Stimulated activated naive CD8-positive, alpha-beta T cell treated with anti-CD3 and anti-CD28 coated beads, Interleukin-15, amount 100 ng/mL, for 72 hours (primary cell): ENCODE measurements around the gene TH.
A peak's percentile ranks its signal among the peaks of the same experiment; 100 is the strongest.
"Not testable (repeated sequence)": the region's sequence is repeated elsewhere in the genome, so short reads cannot be mapped to it uniquely, and the experiment has no call there.

Experiments
- ATAC-seq: fragments of 150-1000 bp; cut with Tn5 transposase; 2 replicates; pipeline ENCODE4 v1.10.0; 2021; ENCODE audit warnings: mild to moderate bottlenecking, moderate library complexity
- DNase-seq, 2 donors: peaks; one replicate each; pipeline ENCODE4 v3.0.0; 2021 to 2022
- H3K27ac Mint-ChIP-seq, 2 donors: one replicate each; pipeline ENCODE4 v1.8.0; 2022; ENCODE audit warnings: mild to moderate bottlenecking in 2 of 2, mixed read lengths in 2 of 2, moderate library complexity in 2 of 2
- H3K27me3 Mint-ChIP-seq: one replicate; pipeline ENCODE4 v1.8.0; 2022; ENCODE audit warnings: mixed read lengths
- H3K4me1 Mint-ChIP-seq: one replicate; pipeline ENCODE4 v1.8.0; 2022; ENCODE audit warnings: mild to moderate bottlenecking, mixed read lengths
- H3K4me3 Mint-ChIP-seq, 2 donors: one replicate each; pipeline ENCODE4 v1.8.0; 2022; ENCODE audit warnings: mild to moderate bottlenecking in 2 of 2, mixed read lengths in 2 of 2, moderate library complexity in 1 of 2
- H3K9me3 Mint-ChIP-seq, 2 donors: one replicate each; pipeline ENCODE4 v1.8.0; 2022; ENCODE audit warnings: mixed read lengths in 2 of 2

Gene TH

DNA sequence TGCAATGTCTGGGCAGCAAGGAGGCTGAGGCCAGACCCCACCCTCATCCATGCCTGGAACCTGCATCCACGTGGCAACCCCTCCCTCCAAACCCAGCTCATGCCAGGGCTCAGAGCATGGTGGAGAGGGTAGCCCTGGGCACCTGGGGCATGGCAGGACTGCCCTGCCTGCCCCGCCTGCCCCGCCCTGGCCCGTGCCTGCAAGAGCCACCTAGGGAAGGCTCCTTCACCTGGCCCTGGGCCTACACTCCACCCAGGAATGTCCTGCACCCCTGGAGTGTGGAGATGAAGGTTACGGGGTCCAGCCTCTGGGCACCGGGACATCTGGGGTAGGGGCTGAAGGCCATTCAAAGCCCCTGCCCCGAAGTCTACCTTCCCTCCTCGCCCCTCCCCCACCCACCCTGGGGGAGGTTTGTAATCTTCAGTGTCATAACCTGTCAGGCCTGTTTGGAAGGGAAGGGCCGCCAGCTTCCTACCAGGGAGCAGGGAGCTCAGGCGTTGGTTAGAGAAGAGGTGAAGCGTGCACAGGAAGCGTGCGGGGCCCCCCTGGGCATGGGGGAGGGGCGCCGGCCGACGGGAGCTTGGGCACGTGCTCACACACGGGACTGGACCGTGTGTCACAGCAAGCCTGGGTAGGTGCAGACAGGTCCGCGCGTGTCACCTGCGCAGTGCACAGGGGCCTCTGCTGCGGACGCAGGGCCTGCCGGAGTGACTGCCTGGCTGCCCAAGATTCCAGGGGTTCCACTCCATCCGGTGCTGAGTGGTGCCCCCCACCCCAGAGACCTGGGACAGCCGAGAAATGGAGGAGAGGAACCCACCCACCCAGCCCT is 30.7 kb upstream of the TH start:
- no peak for DNase-seq
- Mint-ChIP-seq H3K4me3 (no peak overlapping the region), H3K27ac (peak overlapping the region in 1 of 2 donors; percentile 55), H3K27me3 (peaks cover 2% of the 10 kb centered on the region), H3K4me1 (peaks cover under 1% of the 10 kb centered on the region), H3K9me3 (peaks cover 0 to 5% of the 10 kb centered on the region in 2 donors)
- ATAC-seq = no peak

DNA sequence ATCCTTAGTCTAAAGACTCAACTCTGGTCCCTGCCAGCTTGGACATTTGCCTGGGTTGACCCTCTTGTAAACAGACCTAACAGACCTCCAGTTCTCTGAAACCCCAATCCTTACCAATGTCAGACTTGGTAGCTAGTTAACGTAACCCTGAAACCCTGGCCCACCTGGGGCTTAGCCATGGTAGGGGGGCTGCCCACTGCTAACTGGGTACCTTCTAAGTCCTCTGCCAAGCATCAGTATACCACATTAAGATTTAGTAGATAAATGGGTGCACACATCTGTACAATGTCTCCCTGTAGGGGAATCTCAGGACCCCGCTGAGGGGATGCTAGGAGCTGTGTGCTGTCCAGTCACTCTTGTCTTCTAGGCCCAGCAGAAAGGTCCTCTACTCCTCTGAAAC is 29.9 kb upstream of the TH start:
- Mint-ChIP-seq H3K27ac (no peak overlapping the region), H3K27me3 (peaks cover 10% of the 10 kb centered on the region), H3K4me3 (no peak overlapping the region), H3K9me3 (peaks cover 0 to 5% of the 10 kb centered on the region in 2 donors), H3K4me1 (peaks cover 8% of the 10 kb centered on the region)
- DNase-seq = no peak
- ATAC-seq = no peak

DNA sequence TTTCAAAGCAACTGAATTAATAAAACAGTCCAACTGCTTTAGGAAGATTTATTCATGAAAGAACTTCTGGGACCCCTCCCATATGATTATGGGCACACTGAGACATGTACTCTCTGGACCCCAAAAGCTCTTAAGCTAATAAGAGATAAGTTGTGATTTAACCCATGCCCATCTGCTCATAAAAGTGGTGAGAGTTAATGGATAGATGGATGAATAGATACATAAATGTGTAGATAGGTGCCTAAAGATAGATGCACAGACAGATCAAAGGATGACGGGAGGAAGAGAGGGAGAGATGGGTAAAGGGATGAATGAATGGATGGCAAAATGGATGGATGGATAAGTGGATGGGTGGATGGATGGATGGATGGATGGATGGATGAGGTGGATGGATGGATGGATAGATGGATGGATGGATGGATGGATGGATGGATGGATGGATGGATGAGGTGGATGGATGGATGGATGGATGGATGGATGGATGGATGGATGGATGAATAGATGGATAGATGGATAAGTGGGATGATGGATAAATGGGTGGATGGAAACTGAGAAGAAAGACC is 29.4 kb upstream of the TH start:
- Mint-ChIP-seq H3K27ac (no peak overlapping the region), H3K27me3 (peaks cover 15% of the 10 kb centered on the region), H3K4me1 (peaks cover 13% of the 10 kb centered on the region), H3K9me3 (peaks cover 0 to 5% of the 10 kb centered on the region in 2 donors), H3K4me3 (no peak overlapping the region)
- ATAC-seq (no peak), DNase-seq (no peak)

GRCh38 chr11:2200536-2200935 is 28.9 kb upstream of the TH start:
- H3K9me3 Mint-ChIP-seq = peaks cover 0 to 5% of the 10 kb centered on the region in 2 donors
- H3K4me3 Mint-ChIP-seq = no peak overlapping the region
- H3K4me1 Mint-ChIP-seq = peaks cover 14% of the 10 kb centered on the region
- DNase-seq (no peak), ATAC-seq (no peak)
- H3K27me3 Mint-ChIP-seq = peaks cover 20% of the 10 kb centered on the region
- H3K27ac Mint-ChIP-seq = no peak overlapping the region

DNA sequence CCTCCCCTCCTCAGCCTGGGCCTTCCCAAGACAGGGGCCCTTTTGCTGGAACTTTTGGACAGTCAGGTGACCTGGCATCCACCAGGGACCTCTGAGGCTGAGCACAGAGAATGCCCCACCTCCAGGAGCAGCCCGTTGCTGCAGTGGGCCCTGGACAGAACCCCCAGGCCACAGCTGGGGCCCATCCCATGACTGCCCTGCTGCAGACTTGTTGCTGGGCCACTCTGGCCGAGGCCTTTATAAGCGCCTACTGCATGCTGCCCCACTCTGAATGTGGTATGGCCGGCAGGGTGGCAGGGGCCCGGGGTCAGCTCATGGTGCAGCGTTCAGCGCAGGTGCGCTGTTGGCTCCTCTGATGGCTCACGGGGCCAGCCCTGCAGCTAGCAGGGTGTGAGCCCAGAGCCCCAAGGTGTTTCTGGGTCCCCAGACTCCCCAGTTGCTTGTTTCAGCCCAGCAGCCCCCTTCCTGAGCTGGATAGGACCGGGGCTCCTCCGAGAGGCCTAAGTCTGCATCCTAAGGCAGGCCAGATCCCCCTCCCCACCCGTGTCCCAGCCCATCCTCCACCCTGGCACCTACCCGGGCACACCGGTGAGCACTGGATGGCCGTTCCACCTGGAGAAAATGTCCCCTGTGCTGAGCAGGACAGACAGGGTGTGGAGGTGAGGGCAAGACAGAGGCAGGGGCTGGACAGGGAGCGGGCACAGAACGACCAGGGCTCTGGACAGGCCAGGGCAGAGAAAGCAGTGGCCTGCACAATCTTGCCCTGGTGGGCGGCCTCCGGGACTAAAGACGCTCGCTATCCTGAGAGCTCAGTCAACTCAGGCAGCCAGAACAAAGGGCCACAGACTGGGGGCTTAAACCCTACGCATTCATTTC is 28.1 kb upstream of the TH start:
- peaks cover 14% of the 10 kb centered on the region for H3K4me1 Mint-ChIP-seq
- peaks cover 20% of the 10 kb centered on the region for H3K27me3 Mint-ChIP-seq
- H3K9me3 Mint-ChIP-seq = peaks cover 0 to 5% of the 10 kb centered on the region in 2 donors
- DNase-seq (no peak), ATAC-seq (no peak)
- H3K4me3 Mint-ChIP-seq = no peak overlapping the region
- H3K27ac Mint-ChIP-seq = no peak overlapping the region

DNA sequence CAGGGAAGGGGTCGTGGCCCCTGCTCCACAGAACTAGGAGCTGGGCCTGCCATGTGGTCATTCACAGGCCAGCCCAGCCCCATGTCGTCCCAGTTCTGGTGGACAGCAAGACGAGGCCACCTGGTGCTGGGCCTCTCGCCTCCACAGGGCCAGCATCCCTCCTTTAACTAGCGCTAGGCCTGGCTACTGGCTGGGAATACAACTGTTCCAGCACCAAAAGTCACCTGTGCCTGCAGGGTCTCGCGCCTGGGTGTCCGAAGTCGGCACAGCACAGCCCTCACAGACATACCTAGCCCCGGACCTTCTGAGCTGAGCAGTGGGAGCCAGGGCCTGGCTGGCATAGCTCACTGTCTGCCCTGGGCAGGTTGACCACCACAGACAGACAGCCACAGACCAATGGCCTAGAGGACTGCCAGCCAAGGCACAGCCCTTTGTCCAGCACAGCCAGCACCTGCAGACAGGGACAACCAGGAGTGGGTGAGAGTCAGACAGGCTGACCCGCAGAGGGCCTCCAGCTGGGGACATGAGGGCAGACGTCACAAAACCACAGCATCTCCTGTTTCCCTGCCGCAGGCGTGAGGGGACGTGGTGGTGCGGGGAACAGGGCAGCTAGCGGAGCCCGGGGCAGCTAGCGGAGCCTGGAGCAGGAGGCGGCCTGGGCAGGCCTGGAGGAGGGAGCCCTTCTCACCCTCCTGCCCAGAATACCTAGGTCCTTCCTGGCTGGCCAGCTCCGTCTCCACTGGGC is 27.2 kb upstream of the TH start:
- H3K27me3 Mint-ChIP-seq = peaks cover 20% of the 10 kb centered on the region
- peaks cover 14% of the 10 kb centered on the region for H3K4me1 Mint-ChIP-seq
- no peak for ATAC-seq
- DNase-seq = no peak
- H3K9me3 Mint-ChIP-seq = peaks cover 0 to 5% of the 10 kb centered on the region in 2 donors
- H3K4me3 Mint-ChIP-seq = no peak overlapping the region
- H3K27ac Mint-ChIP-seq = no peak overlapping the region

DNA sequence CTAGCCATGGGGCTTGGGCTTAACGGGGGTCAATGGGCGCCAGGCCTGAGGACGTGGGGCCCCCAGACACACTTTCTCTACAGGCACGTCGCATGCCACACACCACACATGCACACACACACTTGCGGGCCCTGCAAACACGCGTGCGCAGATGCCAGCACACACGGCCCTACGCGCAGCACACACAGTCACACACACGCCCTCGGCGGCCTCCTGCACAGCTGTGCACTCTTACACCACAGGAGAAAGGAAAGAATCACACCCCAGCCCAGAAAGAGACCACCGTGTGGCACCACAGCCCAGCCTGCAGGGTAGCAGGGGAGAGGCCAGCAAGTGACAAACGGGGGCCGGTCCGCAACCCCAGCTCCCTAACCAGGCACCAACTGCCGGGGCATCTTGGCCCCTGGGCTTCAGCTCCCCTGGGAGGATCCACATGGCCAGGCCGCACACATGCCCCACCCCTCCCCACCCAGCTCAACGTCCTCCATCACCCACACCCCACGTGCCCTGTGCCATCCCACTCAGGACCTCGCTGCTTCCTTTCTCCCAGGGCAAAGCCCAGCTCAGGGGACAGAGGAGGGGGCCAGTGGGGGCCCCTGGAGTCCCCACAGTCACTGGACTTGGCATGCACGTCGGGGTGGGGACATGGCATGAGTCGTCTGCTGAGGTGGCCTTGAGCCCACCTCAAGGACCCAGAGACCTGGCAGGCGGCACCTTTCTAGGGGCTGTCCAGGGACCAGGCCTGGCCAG is 26.3 kb upstream of the TH start:
- no peak for DNase-seq

GRCh38 chr11:2196970-2197770 is 25.6 kb upstream of the TH start:
- ATAC-seq (peak; percentile 79), DNase-seq (peak; percentile 66 to 75)
- H3K27ac Mint-ChIP-seq = no peak overlapping the region
- no peak overlapping the region for H3K4me3 Mint-ChIP-seq
- H3K9me3 Mint-ChIP-seq = peaks cover 0 to 5% of the 10 kb centered on the region in 2 donors
- H3K4me1 Mint-ChIP-seq = peaks cover 14% of the 10 kb centered on the region
- peaks cover 20% of the 10 kb centered on the region for H3K27me3 Mint-ChIP-seq

More for the DNA sequence above, 26.3 kb upstream of the TH start:
- peaks cover 14% of the 10 kb centered on the region for H3K4me1 Mint-ChIP-seq
- ATAC-seq = no peak
- H3K9me3 Mint-ChIP-seq = peaks cover 0 to 5% of the 10 kb centered on the region in 2 donors
- H3K4me3 Mint-ChIP-seq = no peak overlapping the region
- H3K27me3 Mint-ChIP-seq = peaks cover 20% of the 10 kb centered on the region
- no peak overlapping the region for H3K27ac Mint-ChIP-seq

DNA sequence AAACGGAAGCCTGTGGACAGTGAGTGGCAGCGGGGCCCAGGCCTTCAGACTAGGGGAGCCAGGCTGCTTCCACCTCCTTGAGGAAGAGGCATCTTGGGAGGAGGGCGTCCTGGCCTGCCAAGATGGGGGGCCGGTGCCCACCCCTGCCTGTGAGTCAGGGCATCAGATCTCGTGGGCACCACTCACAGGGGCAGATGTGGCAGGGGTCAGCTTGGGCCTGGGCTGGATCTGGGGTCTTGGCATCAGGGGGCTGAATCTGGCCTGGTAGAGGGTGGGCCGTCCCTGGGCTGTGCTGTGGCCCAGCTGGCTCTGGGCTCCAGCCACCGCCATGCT is 24.1 kb upstream of the TH start:
- no peak for ATAC-seq
- H3K9me3 Mint-ChIP-seq = no peaks in the 10 kb centered on the region
- peaks cover 19% of the 10 kb centered on the region for H3K4me1 Mint-ChIP-seq
- H3K4me3 Mint-ChIP-seq = no peak overlapping the region
- H3K27ac Mint-ChIP-seq = no peak overlapping the region
- H3K27me3 Mint-ChIP-seq = peaks cover 26% of the 10 kb centered on the region
- DNase-seq = no peak

GRCh38 chr11:2194877-2195755 is 23.5 kb upstream of the TH start:
- no peak overlapping the region for H3K27ac Mint-ChIP-seq
- DNase-seq (peak; percentile 49 to 53), ATAC-seq (peak; percentile 13)
- peaks cover 21% of the 10 kb centered on the region for H3K4me1 Mint-ChIP-seq
- H3K9me3 Mint-ChIP-seq = no peaks in the 10 kb centered on the region
- H3K4me3 Mint-ChIP-seq = no peak overlapping the region
- peaks cover 28% of the 10 kb centered on the region for H3K27me3 Mint-ChIP-seq

DNA sequence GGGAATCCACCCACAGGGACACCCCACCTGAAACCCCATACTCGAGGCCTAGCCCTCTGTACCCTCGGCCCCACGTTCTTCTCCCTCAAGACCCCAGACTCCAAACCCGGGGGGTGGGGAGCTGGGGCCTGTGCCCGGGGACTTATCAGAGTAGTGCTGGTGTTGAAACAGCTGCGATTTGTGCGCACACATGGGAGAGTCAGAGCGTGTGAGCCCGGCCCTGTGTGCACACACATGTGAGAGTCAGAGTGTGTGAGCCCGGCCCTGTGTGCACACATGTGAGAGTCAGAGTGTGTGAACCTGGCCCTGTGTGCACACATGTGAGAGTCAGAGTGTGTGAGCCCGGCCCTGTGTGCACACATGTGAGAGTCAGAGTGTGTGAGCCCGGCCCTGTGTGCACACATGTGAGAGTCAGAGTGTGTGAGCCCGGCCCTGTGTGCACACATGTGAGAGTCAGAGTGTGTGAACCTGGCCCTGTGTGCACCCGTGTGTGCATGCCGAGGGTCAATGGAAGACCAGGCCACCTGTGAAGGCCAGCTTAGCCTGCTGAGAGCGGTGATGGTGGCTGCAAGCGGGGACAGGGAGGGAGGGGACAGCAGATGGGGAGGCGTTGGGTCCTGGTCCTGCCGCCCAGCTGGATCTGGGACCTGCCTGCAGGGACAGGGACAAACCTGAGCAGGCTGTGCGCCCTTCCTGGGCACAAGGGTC is 22.4 kb upstream of the TH start:
- not testable (repeated sequence) for H3K27ac Mint-ChIP-seq, H3K9me3 Mint-ChIP-seq, H3K4me3 Mint-ChIP-seq, DNase-seq, ATAC-seq
- peaks cover 21% of the 10 kb centered on the region for H3K4me1 Mint-ChIP-seq
- peaks cover 28% of the 10 kb centered on the region for H3K27me3 Mint-ChIP-seq

DNA sequence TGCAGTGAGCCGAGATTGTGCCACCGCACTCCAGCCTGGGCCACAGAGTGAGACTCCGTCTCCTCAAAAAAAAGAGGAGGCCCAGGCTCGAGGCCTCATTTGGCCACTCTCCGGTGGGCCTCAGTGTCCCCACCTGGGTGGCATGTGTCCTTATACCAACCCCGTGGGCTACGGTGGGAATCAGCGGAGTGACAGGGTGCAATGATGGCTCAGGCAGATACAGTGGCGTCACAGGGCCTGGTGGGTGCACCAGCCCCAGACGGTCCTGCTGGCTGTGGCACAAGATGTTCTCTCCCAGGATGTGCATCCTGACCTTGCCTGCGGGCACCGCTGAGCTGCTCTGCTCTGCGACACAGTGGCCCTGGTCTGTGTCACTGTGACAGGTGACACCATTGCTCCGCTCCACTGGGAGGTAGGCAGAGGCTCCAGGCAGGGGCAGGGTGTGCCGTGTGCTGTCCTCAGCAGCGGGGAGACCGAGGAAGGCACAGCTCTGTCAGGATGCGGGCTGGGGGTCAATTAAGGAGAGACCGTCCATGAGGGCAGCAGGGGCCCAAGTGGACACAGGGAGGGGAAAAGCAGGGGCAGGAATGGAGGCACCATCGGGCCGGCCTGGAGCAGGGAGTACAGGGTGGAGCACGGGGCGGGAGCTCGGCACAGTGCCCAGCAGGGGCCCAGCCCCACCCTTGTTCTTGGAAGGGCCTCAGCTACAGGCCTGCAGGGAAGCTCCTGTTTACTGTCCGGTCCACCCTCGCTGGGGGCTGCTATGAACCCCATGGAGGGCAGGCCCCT is 21.7 kb upstream of the TH start:
- ATAC-seq (no peak), DNase-seq (no peak)
- Mint-ChIP-seq H3K9me3 (no peaks in the 10 kb centered on the region), H3K4me3 (no peak overlapping the region), H3K27ac (no peak overlapping the region), H3K27me3 (peaks cover 28% of the 10 kb centered on the region), H3K4me1 (peaks cover 21% of the 10 kb centered on the region)
